Omental fat pad (tissue), 4 donors: ENCODE results near the gene TEX19. TPM values are rescaled to one million over a fixed set of nuclear protein-coding genes. Genes with fewer than 3 reads are reported as not detected.

Experiments
- ATAC-seq: fragments of 150-250 bp; one replicate; pipeline ENCODE4 v1.9.1; 2016; ENCODE audit warnings: mild to moderate bottlenecking, moderate library complexity; ENCODE audit not compliant: low FRiP score
- DNase-seq: peaks from one replicate; pipeline ENCODE4 v3.0.0-alpha.2; 2019; ENCODE audit warnings: low spot score
- CTCF ChIP-seq, 3 donors: fragments of 450-650 bp; IDR thresholded peaks; one replicate each; pipeline ENCODE4 v1.5.1; 2016 to 2017; ENCODE audit warnings: antibody characterized with exemption in 3 of 3, mild to moderate bottlenecking in 3 of 3, moderate library complexity in 2 of 3
- total RNA-seq, 4 donors: library from RNA; depleted of rRNA; stranded (reverse); fragments of >200 nt; gene quantifications; one replicate each; pipeline ENCODE4 v1.1.0, GENCODE V29; 2016

Gene TEX19
- total RNA-seq, 4 donors from 2014 or later = not detected

- DNase-seq (no peak), ATAC-seq (no peak)
- TF ChIP-seq CTCF (IDR thresholded peaks at IDR 0.05) = no peak
Observed at GRCh38 chr17:82399601-82400101, 40.6 kb downstream of the TEX19 start.

- DNase-seq (no peak), ATAC-seq (no peak)
Observed at GRCh38 chr17:82400206-82400605, 41.2 kb downstream of the TEX19 start.

DNA sequence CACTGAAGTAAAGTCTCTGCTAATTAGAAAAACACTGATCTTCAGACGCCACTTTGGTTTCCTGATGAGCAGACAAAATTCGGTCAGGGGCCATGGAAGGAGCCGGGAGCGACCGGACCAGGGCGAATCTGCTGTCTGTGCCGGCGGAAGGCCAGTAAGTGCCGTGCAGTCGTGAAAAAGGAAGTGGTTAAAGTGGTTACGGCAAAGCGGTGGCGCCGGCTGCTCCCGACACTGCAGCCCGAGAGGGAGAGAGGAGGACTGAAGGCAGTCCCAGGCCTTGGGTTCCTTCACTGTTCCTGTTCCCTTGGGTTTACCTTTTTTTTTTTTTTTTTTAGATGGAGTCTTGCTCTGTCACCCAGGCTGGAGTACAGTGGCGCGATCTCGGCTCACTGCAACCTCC is 41.8 kb downstream of the TEX19 start:
- ATAC-seq = no peak
- TF ChIP-seq CTCF (IDR thresholded peaks at IDR 0.05) = no peak
- DNase-seq = no peak

More at GRCh38 chr17:82400206-82400605, 41.2 kb downstream of the TEX19 start:
- TF ChIP-seq CTCF (IDR thresholded peaks at IDR 0.05) = no peak

DNA sequence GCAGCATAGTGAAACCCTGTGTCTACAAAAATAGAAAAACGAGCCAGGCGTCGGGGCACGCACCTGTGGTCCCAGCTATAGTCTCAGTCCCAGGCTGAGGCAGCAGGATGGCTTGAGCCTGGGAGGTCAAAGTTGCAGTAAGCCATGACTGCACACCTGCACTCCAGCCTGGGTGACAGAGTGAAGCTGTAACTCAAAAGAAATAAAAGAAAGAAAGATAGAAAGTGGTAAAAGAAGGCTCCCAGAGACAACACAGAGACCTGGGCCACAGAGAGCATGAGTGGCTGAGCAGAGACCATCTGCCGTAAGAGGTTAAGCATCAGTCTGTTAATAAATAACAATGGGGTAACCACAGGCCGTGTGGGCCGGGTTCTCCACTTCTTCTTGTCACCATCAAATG is 43.8 kb downstream of the TEX19 start:
- TF ChIP-seq CTCF (IDR thresholded peaks at IDR 0.05) = no peak
- ATAC-seq (no peak), DNase-seq (no peak)

GRCh38 chr17:82403662-82404660 is 44.9 kb downstream of the TEX19 start:
- no peak for TF ChIP-seq CTCF (IDR thresholded peaks at IDR 0.05)
- ATAC-seq (no peak), DNase-seq (no peak)

DNA sequence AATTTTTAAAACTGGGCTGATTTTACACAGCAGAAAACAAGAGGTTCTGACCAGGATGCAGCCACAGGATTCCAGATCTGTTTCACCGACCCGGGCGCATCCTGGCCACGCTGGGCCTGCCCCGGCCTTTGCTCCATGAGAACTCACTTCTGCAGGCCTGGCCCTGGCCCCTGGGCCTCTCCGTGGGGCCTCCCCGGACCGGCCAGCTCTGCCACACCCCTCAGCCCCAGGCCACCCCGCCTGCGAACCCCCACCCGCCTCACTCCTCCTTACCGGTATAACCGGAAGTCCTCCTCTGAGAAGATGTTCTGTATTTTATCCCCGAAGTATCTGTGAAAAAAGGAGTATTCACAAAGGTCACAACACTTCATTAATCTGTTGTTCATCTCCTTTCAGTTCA is 46.0 kb downstream of the TEX19 start:
- DNase-seq (no peak), ATAC-seq (no peak)
- no peak for TF ChIP-seq CTCF (IDR thresholded peaks at IDR 0.05)
